NOMO-1 (cell line): ENCODE data around the gene MCM3.

ENCODE experiments used
- DNase-seq, 2 experiments: peaks; one replicate each; lab custom pipeline; 2025; ENCODE audit not compliant: unreplicated experiment in 2 of 2; lab: John Stamatoyannopoulos, UW

The MCM3 gene

DNA sequence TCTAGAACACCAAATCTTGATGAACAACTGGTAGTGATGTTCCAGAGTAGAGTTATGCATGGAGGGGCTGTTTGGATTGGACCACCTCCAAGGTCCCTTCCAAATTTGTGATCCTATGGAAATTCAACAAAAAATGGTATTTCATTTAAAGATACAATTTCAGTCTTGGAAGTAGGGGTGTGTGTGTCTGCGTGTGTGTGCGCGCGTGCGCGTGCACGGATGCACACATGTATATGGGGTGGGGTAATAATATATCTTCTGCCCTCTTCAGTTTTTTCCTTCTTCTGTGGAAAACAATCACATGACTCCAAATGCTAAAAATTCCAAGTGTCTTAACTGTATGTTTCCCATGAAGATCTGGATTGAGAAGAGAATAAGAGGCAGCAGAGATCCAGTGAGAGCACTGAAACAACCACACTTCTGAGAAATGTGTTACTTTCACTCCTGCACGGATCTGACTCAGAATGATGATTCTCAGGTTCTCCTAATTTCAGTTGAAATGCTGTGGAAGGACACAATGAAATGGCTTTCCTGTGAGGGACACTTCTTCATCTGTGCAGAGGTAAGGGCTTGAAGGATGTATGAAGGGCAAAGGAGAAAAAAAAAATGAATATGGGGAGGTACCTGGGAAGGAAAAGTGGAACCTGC lies 29.7 kb downstream of the MCM3 start:
- DNase-seq, result no peak

DNA sequence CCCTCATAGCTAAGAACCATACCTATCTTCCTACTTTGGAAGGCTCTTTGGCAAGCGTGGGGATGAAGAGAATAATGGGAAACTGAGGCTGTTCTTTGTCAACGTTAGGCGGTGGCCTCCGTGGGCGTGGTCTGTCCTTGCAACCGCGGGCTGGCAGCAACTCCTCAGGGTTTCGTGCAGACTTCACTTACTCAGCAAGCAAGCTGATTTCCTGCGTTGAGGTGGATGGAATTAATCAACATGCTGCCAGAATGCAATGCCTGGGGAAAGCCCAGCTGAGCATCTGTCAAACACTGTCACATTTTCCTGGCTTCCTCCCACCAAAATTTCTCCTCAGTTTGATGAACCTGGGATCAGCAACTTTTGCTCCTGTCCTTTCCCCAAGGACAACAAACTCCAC lies 31.0 kb downstream of the MCM3 start:
- no peak for DNase-seq

DNA sequence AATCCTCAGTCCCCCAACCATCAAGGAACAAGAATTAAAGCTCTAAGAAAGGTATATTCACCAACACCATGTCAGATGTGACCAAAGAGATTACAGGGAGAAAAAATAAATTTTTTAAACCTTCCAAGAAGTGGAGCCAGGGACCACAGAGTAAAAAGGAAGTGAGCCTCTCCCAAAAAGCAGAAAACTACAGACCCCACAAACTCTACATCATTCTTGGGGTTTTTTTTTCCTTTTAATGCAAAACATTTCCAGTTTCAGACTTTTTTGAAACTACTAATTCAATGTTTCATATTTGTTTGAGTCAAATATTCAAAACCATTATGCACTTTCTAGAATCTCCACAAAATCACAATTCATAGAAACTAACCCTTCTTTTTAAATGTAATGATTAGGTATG lies 33.4 kb downstream of the MCM3 start:
- no peak for DNase-seq

DNA sequence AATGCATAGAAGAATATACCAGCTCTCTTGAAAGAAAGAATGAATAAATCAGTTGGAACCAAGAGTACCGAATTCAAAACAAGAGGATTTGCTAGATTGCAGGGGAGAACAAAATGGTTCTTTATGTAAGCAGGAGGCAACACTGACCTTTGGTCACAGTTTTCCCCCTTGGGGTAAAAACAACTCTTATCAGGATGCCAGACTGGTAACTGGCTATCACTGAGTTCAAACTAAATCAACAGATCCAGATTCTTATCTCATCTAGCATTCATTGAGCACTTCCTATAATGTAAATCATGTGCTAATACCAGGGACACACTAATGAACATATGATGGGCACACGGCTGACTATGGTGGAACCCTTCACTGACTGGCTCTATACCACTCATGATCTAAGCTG lies 35.5 kb downstream of the MCM3 start:
- no peak for DNase-seq

DNA sequence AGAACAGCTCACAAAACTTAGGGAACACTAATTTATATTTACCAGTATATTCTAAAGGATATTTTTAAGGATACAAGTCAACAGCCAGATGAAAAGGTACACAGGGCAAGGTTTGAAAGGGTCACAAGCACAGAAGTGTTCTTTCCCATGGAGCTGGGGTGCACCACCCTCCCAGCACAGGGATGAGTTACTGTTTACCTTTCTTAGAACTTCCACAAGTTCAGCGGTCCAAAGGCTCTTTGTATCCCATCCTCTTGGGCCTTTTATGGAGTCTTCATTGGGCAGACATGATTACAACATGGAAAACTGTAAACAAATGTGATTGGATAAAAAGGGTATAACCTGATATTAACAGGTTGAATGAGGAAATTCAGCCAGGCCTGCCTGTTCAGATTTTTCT lies 39.1 kb downstream of the MCM3 start:
- no peak for DNase-seq

DNA sequence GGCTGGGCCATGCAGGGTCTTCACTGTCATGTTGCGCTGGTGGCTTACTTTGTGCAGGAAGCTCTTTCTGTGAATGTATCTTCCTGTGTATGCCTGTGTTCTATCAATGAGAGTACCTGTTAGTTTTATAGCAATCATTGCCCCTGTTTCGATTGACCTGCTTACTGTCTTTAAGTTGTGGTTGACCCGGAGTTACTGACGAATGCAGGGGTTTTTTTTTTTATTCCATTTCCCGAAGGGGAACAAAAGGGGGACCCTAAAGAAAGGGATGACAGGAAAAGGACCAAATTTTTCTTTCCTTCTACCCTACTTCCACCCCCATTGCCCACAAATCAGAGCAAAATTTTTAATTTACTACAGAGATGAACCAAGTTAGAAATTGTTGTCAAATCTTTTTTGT lies 40.1 kb downstream of the MCM3 start, which contains the start of gene IL17F:
TSS of gene IL17F (minus strand) at position 101 of the 400 bp plus-strand sequence. CDS start at position 30, 71 bp downstream.
- DNase-seq, result no peak

DNA sequence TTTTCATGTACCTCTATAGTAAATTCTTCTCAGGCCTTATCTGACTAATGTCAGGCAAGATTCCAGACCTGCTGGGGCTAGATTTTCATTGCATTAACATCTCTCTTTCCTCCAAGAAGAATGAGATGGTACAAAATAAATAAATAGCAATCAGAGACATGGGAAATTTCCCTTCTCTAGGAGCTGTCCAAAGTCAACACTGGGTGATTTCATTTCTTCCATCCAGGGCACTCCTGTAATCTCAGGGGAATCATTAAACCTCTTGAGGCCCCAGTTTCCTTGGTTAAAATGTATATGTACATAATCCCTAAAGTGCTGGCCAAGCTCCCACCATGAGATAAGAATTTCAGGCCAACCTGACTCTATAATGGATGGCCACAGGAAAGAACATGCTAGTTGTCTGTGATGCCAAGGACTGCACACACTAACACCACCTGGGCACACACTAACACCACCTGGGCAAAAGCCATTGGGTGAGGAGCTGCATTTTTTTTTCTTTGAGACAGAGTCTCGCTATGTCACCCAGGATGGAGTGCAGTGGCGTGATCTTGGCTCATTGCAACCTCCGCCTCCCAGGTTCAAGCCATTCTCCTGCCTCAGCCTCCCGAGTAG lies 41.2 kb downstream of the MCM3 start:
- no peak for DNase-seq

DNA sequence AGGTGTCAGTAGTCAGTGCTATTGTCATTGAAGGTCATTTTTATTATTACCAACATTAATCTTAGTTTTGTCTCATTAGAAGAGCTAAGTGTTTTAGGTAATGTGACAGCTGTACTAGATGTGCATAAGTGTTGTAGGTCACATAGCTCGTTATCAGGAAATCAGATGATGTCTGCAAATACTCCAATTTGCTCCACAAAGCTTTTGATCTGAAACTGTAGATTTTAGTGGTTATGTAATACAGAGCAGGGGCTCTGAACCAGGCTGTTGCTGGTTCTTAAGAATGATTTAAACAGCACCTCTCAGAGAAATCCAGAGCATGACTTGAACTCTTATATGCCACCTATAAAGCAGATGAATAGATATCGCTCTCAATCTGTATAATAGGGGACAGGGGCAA lies 42.7 kb downstream of the MCM3 start:
- DNase-seq, result no peak

DNA sequence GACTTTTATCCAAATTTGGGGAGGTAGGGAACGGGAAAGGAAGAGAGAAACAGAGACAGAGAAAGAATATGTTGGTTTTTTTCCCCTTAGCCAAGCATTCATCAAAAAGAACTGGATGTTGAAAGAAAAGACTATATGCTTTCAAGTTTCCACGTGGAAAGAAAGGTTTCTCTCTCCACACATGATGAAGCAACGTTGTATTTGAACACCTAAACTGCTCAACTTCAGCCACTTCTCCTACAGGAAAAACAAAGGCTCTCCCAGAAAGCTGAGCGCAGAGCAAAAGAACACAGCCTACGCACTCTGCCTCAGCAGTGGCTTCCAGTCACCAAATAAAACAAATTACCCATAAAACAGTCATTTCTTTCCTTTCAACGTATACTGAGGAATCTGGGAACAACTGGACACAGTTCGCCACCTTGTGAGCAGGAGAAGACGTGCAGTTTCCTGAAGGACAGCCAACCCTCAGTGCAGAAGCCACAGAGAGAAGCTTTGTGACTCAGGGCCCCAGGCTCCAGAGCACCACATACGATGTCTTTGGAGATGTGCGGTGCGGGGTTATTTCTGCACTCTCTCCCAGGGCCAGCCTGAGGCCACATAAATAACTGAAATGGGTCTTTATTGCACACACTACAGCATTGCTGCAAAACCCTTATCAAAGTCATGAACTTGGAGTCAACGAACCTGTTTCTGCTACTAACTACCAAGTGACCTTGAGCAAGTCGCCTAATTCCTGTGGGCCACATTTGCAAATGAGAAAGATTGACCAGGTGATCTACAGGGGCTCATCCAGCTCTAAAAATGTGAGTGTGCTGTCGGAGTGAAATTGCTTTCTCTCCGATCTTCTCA lies 50.3 kb downstream of the MCM3 start:
- DNase-seq, result no peak

DNA sequence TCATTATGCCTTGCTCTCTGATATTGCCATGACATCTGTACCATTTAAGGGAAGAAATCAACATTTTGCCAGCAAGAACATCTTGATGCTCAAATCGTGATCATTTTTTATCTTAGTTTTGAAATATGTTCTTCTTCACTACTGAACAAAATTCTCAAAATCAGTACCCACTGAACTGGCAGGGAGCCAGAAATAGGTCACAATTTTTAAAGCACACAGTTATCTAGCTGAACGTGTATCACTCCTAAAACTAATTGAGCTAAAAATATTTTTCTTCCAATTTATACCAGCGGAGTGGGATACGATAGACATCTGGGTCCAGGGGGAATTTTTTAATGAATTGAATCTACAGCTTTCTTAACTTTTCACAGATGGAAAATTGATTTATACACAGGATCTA lies 51.5 kb downstream of the MCM3 start:
- DNase-seq, result no peak

DNA sequence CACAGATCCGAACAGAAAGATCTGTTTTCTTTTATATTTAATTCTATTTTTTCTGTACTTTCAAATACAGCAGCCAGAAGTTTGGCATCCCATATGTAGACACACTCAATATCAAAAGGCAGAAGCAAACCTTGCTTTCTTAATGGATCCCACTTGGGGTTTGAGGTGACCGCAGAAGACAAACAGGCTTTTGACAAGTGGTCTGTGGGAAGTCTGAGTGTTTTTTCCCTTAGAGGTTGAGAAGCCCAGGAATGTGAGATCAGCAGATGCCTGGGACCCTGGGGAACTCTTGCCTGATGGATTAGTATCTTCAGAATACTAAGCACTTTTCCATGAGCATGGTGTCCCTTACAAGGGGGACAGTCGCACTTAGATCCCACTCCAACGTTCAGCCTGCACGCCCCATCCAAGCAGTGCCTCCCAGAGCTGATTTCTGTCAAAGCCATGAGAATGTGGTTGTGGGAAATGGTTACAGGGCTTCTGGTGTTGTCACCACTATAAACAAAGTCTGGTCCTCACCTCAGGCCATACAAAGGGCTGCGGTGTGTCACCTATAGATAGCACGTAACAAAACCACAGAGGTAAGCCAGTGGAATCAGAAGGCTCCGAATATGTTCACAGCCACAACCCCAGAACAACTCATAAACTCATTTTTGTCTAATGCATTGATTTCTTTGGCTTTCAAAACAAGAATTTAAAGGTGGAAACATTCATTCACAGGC lies 53.0 kb downstream of the MCM3 start:
- no peak for DNase-seq

DNA sequence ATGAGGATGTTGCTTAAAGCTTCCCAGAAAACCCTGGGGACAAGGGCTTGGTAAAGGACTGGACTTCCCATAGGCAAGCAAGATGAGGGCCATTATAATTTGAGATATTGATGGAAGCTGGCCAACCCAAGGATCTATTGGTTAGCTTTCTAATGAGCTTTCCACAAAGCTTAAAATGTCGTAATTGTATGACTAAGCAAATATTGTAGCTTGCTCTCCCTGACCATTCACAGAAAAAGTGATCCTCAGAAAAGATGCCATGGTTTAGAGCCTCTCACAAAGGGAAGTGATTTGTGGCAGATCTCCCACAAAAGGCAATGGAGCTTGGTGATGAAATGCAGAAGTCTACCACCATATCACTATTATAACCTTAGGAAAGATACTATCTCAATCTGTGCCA lies 53.9 kb downstream of the MCM3 start:
- DNase-seq, result peak in 1 of 2 experiments; percentile 58

DNA sequence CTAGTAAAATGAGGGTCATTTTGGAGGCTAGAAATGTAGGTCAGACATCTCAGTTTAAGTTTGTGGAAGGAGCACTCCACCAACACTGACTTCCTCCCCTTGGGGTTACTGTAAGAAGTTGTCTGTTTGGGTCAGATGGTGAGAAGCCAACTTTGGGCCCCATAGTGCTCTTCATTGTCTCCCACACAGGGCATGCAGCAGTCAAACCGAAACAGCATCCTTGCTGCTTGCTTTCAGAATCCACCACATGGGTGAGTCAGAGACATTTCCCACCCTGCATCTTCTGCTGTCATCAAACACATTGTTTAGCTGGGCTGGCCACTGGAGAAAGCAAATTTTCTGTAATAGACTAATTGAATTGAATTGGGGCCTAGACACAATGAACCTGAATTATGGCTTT lies 57.0 kb downstream of the MCM3 start:
- DNase-seq, result no peak

DNA sequence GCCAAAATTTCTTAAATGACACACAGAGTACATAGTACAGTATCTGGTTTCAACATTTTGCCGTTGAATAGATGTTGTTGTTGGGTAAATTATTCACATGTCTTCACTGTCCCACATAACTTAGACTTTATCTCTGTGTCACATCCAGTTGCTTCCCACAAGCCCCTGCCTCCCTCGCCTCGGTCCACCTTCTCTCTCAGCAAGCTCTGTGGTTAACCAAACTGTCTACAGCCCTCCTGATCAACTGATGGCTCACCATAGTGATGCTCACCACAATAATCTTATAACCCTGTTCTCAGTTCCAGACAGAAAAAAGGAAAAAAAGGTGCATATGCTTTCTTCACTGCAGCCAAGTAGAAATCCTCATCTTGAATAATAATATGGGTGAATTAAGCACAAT lies 63.2 kb downstream of the MCM3 start:
- no peak for DNase-seq

DNA sequence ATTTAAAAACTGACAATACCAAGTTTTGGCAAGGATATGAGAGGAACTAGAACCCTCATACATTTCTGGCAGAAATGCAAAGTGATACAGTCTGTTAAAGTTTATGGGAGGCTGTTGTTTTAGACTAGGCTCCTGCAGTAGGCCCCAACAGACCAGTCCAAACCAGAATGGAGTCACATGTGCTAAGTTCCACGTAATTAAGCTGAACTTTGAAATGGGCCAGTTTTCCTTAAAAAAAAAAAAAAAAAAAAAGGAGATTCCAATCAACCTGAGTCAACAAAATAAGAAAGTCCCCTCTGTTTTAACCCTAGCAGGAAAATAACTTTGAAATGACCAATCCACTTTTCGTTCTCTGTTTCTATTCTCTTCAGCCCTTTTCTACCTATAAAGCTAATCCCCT lies 66.8 kb downstream of the MCM3 start:
- no peak for DNase-seq

DNA sequence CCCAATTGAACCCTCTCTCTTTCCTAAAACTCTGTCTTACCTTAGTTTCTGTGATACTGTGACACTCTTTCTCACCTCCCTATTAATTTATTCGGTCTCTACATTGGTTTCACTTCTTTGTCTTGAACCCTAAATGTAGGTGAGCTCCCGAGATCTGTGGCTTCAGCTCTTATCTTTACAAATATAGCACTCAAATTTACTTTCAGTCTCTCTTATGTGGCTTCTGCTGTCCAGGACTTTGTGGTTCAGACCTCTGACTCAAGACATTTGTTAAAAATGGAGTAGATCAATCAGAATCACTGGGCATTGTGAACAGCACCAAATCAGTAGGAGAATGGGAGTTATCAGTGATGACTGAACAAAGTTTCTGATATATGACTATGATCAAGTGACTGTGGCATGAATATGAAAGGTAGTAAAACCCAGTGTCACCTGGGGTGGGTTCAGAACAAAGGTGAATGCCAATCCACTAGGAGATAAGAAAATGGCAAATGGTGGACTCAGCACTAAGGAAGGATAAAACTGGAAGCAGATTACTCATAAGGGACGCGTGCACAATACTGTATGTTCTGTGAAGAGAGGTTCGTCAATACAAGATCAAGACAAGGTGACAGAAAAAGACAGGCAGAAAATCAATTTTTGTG lies 67.5 kb downstream of the MCM3 start:
- DNase-seq, result no peak

DNA sequence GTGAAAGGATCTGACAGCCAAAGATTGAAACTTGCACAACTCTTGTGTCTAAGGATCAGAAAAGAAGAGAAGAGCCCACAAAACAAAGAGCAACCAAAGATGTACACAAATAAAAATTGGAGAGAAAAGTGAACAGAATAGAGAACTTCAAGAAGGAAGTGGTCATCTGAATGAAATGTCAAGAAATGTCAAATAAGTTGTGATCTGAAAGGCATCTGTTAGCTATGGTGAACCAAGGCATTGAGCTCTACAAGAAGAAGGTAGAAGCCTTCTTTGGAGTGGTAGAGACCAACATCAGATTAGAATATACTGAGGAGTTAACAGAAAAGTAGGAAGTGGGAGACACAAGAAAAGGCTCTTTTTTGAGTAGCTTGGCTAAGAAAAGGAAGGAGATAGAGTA lies 68.8 kb downstream of the MCM3 start:
- no peak for DNase-seq
